Endothelial cell of umbilical vein (primary cell): ENCODE results near the gene CDH7. TPM values are rescaled to one million over a fixed set of nuclear protein-coding genes. Genes with fewer than 3 reads are reported as not detected.

Source experiments
- BruUV-seq: library from RNA; stranded (reverse); fragments of 400-500 nt; replicated peaks from 2 replicates; lab custom pipeline; 2021; lab: Mats Ljungman, UMichigan
- CTCF ChIA-PET: fragments of 300-600, 350-600 bp; sonication (Branson Sonifier 250); formaldehyde crosslinking; loops from one replicate; lab custom pipeline; 2021; ENCODE audit warnings: antibody characterized with exemption, inconsistent platforms; lab: Charles Lee
- POLR2A ChIA-PET: fragments of 300-600, 350-600 bp; sonication (Branson Sonifier 250); formaldehyde crosslinking; loops from one replicate; lab custom pipeline; 2021; ENCODE audit warnings: antibody characterized with exemption, inconsistent platforms; lab: Charles Lee
- DNase-seq: peaks from one replicate; pipeline ENCODE4 v3.0.0-alpha.2; 2011; ENCODE audit warnings: low read depth, low spot score
- FAIRE-seq: peaks from 2 replicates; lab custom pipeline; 2011; peaks lifted over from hg19 to GRCh38; lab: Jason Lieb, UNC
- H2AFZ ChIP-seq: 2 replicates; pipeline ENCODE4 v1.6.0; 2012; ENCODE audit warnings: low read depth, low read length, control low read depth, inconsistent platforms
- H3K27ac ChIP-seq: 2 replicates; pipeline ENCODE4 v1.5.1; 2011; ENCODE audit warnings: low read depth, mild to moderate bottlenecking, control low read depth, low read length, moderate library complexity; ENCODE audit not compliant: insufficient read depth
- H3K27me3 ChIP-seq, 2 experiments: 2 replicates each; pipeline versions ENCODE4 v1.6.0 to v1.6.1; 2011; ENCODE audit warnings: low read length in 2 of 2, mixed read lengths in 1 of 2; ENCODE audit not compliant: control insufficient read depth in 2 of 2, insufficient read depth in 2 of 2
- H3K36me3 ChIP-seq, 2 experiments: 2 replicates in 1 of 2; 3 replicates in 1 of 2; pipeline ENCODE4 v1.5.1; 2011; ENCODE audit warnings: low read length in 2 of 2, mild to moderate bottlenecking in 1 of 2, moderate library complexity in 1 of 2; ENCODE audit not compliant: control insufficient read depth in 2 of 2, insufficient read depth in 2 of 2; ENCODE audit errors: extremely low read depth in 1 of 2
- H3K4me1 ChIP-seq: 3 replicates; pipeline ENCODE4 v1.5.1; 2011; ENCODE audit warnings: mild to moderate bottlenecking, low read length; ENCODE audit not compliant: control insufficient read depth, insufficient read depth; ENCODE audit errors: extremely low read depth
- H3K4me2 ChIP-seq: 2 replicates; pipeline ENCODE4 v1.6.1; 2011; ENCODE audit warnings: low read length, control low read depth, mixed read lengths; ENCODE audit not compliant: insufficient read depth
- H3K4me3 ChIP-seq, 3 experiments: fragments of 200-600 bp in 1 of 3; sonication (generic), shearing (Covaris generic) in 1 of 3; replicated peaks in 1 of 3; 2 replicates each; pipeline ENCODE4 v1.5.1; 2011 to 2016; ENCODE audit warnings: control low read depth in 3 of 3, low read length in 3 of 3, mild to moderate bottlenecking in 2 of 3, inconsistent platforms in 1 of 3, low read depth in 1 of 3, moderate library complexity in 1 of 3; ENCODE audit not compliant: insufficient read depth in 1 of 3
- H3K79me2 ChIP-seq: 2 replicates; pipeline ENCODE4 v1.6.0; 2012; ENCODE audit warnings: low read length, inconsistent platforms; ENCODE audit not compliant: control insufficient read depth, insufficient read depth
- H3K9ac ChIP-seq: replicated peaks from 2 replicates; pipeline ENCODE3; 2011; ENCODE audit warnings: low read length, control low read depth; ENCODE audit not compliant: insufficient read depth; ENCODE audit errors: extremely low read depth
- H3K9me1 ChIP-seq: replicated peaks from 3 replicates; pipeline ENCODE4 v1.6.0; 2011; ENCODE audit warnings: mild to moderate bottlenecking, low read length; ENCODE audit not compliant: control insufficient read depth, insufficient read depth; ENCODE audit errors: extremely low read depth
- H3K9me3 ChIP-seq: replicated peaks from 2 replicates; pipeline ENCODE4 v1.5.1; 2012; ENCODE audit warnings: low read length, inconsistent platforms; ENCODE audit not compliant: control insufficient read depth, insufficient read depth
- H4K20me1 ChIP-seq: replicated peaks from 2 replicates; pipeline ENCODE3; 2011; ENCODE audit warnings: mild to moderate bottlenecking, low read length; ENCODE audit not compliant: control insufficient read depth, insufficient read depth; ENCODE audit errors: extremely low read depth
- CTCF ChIP-seq, 2 donors: IDR thresholded peaks; 1 replicate in 1 of 2; 2 replicates in 1 of 2; pipeline ENCODE4 v1.5.1; 2011; ENCODE audit warnings: low read length in 2 of 2, mild to moderate bottlenecking in 2 of 2, moderate library complexity in 2 of 2, control low read depth in 1 of 2, inconsistent platforms in 1 of 2, low read depth in 1 of 2; ENCODE audit not compliant: insufficient read depth in 1 of 2; ENCODE audit errors: extremely low read depth in 1 of 2
- EZH2 ChIP-seq: IDR thresholded peaks from 2 replicates; pipeline ENCODE4 v1.6.1; 2012; ENCODE audit warnings: borderline replicate concordance, low read depth, mild to moderate bottlenecking, moderate library complexity, low read length, inconsistent platforms; ENCODE audit not compliant: severe bottlenecking
- FOS ChIP-seq: IDR thresholded peaks from 2 replicates; pipeline ENCODE4 v1.6.1; 2011; ENCODE audit warnings: mild to moderate bottlenecking, low read length, moderate library complexity, borderline replicate concordance; ENCODE audit not compliant: insufficient read depth
- GATA2 ChIP-seq: IDR thresholded peaks from 2 replicates; pipeline ENCODE4 v1.7.0; 2011; ENCODE audit warnings: low read depth, mild to moderate bottlenecking, moderate library complexity, mixed read lengths, low read length; ENCODE audit not compliant: insufficient read length, insufficient read depth
- JUN ChIP-seq: IDR thresholded peaks from 2 replicates; pipeline ENCODE4 v1.6.1; 2011; ENCODE audit warnings: borderline replicate concordance, low read depth; ENCODE audit not compliant: insufficient read length, insufficient read depth
- MAX ChIP-seq: IDR thresholded peaks from 2 replicates; pipeline ENCODE4 v1.6.1; 2011; ENCODE audit not compliant: insufficient read depth, insufficient read length
- MYC ChIP-seq: IDR thresholded peaks from one replicate; pipeline ENCODE4 v1.6.1; 2011; ENCODE audit warnings: mild to moderate bottlenecking, low read depth, low read length
- POLR2A ChIP-seq: IDR thresholded peaks from 2 replicates; pipeline ENCODE4 v1.6.1; 2012; ENCODE audit warnings: low read depth, mild to moderate bottlenecking, control low read depth, low read length
- POLR2AphosphoS5 ChIP-seq: IDR thresholded peaks from 2 replicates; pipeline ENCODE4 v1.6.1; 2012; ENCODE audit warnings: low read depth, mild to moderate bottlenecking, control low read depth, low read length, moderate library complexity; ENCODE audit not compliant: insufficient read depth
- dilution Hi-C: fragments of 300-500 bp; cut with MboI; formaldehyde crosslinking; loops from one replicate; pipeline ENCODE4 v1.15.0; 2019; ENCODE audit warnings: low sequenced_read_pairs; ENCODE audit not compliant: extremely low pct_ligation_motif_present
- intact Hi-C: fragments of 100-400 bp; cut with micrococcal nuclease; formaldehyde crosslinking; loops from one replicate; pipeline ENCODE4 v1.10.0; 2022
- polyA plus RNA-seq, 4 experiments: library from polyadenylated mRNA; depleted of rRNA in 3 of 4; stranded (reverse) in 3 of 4; unstranded in 1 of 4; fragments of >200 nt; gene quantifications; 2 replicates each; pipeline versions ENCODE4 v1.2.1 to v1.2.3, GENCODE V29; 2011 to 2012; ENCODE audit warnings: missing spikeins in 1 of 4
- total RNA-seq: library from RNA; stranded (reverse); gene quantifications from 2 replicates; pipeline ENCODE4 v1.2.3, GENCODE V29; 2021

CDH7 gene
- total and polyA plus RNA-seq, 2 donors (not counting 3 experiments of a cell fraction or from before 2014, with no cell fraction given): not detected

- H3K9ac ChIP-seq: no peak overlapping the region
- H3K9me1 ChIP-seq: no peaks in the 10 kb centered on the region
- TF ChIP-seq GATA2 (no peak), POLR2AphosphoS5 (no peak), EZH2 (no peak), POLR2A (no peak), MAX (no peak), CTCF (IDR thresholded peaks at IDR 0.05; ENCODE audit: extremely low read depth in 1 of 2, insufficient read depth in 1 of 2, low read depth in 1 of 2, low read length in 2 of 2) (no peak), MYC (no peak), FOS (no peak), JUN (no peak)
- no peaks in the 10 kb centered on the region for H4K20me1 ChIP-seq
- no peaks in the 10 kb centered on the region for H3K27me3 ChIP-seq
- no peaks in the 10 kb centered on the region for H3K4me1 ChIP-seq
- DNase-seq (no peak), FAIRE-seq (no peak)
- H3K4me2 ChIP-seq: no peak overlapping the region
- H2AFZ ChIP-seq: no peak overlapping the region
- no peak overlapping the region for H3K27ac ChIP-seq
- no peaks in the 10 kb centered on the region for H3K36me3 ChIP-seq
- intact Hi-C loops: no loop called here
- BruUV-seq: no TSS peak
- dilution Hi-C loops: no loop called here
- no peaks in the 10 kb centered on the region for H3K79me2 ChIP-seq
- ChIA-PET CTCF (no interaction called here), POLR2A (no interaction called here)
- no peaks in the 10 kb centered on the region for H3K9me3 ChIP-seq
- H3K4me3 ChIP-seq: no peak overlapping the region
Observed at GRCh38 chr18:65869527-65869926, 118.7 kb downstream of the CDH7 start.
